BJ (cell line): ENCODE data around the gene BHMT. TPM values are rescaled to one million over a fixed set of nuclear protein-coding genes. Genes with fewer than 3 reads are reported as not detected.

ENCODE experiments used
- CTCF ChIA-PET: fragments of 350-600 bp; formaldehyde crosslinking; extraction: SDS; loops from one replicate; lab custom pipeline; 2021; ENCODE audit warnings: antibody characterized with exemption, inconsistent platforms; lab: Yijun Ruan, JAX
- POLR2A ChIA-PET: fragments of 300-600 bp; sonication (Branson Sonifier 250); formaldehyde crosslinking; extraction: SDS; loops from one replicate; lab custom pipeline; 2021; ENCODE audit warnings: antibody characterized with exemption; lab: Charles Lee
- DNase-seq: peaks from one replicate; pipeline ENCODE4 v3.0.0-alpha.2; 2011; ENCODE audit warnings: low read depth
- H3K27me3 ChIP-seq: 2 replicates; pipeline ENCODE4 v1.6.0; 2011; ENCODE audit warnings: low read length; ENCODE audit not compliant: control insufficient read depth, insufficient read depth
- H3K36me3 ChIP-seq: 2 replicates; pipeline ENCODE4 v1.5.1; 2011; ENCODE audit warnings: low read length; ENCODE audit not compliant: control insufficient read depth, insufficient read depth
- H3K4me3 ChIP-seq: 2 replicates; pipeline ENCODE4 v1.5.1; 2011; ENCODE audit warnings: low read depth, mild to moderate bottlenecking, control low read depth, low read length
- CTCF ChIP-seq: IDR thresholded peaks from 2 replicates; pipeline ENCODE4 v1.5.1; 2011; ENCODE audit warnings: low read depth, mild to moderate bottlenecking, control low read depth, inconsistent platforms, low read length, moderate library complexity; ENCODE audit not compliant: insufficient read depth
- polyA plus RNA-seq: library from polyadenylated mRNA; depleted of rRNA; stranded (reverse); fragments of >200 nt; gene quantifications from 2 replicates; pipeline ENCODE4 v1.2.3, GENCODE V29; 2011

BHMT gene
- polyA plus RNA-seq, 1 experiment = not detected

DNA sequence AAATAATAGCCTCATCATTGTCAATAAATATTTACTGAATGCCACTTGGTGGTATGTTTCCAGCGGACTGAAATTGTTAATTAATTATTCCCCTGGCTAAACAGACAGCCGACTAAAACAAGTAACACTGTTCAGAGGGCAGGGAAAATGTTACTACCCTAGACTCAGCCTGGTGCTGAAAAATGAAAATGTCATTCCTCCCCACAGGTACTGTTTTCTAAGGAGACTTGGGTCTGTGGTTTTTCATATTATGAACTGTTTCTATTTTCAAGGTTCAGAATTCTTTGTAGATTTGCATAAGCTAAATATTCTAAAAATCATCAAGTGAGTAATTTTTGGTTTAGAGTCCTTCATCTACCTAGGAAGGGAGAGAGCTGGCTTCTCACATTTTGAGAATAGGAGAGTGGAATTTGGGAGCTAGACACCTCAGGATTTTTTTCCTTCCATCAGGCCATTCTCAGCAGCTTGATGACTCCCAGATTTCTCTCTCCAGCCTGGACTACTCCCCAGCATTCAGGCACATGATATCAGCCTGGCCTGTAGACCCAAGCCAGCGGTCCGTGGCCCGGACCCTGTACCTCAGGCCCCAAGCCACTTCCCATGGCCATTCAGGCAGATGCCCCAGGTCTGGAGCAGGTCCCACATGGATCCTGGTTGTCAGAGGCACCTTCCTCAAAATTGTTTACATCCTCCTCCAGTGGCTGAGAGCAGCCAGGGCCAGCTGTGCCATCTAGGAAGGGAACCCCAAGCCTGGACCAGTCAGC lies 24.4 kb downstream of the BHMT start:
- Histone ChIP-seq H3K4me3 (no peak overlapping the region), H3K27me3 (no peaks in the 10 kb centered on the region), H3K36me3 (no peaks in the 10 kb centered on the region)
- TF ChIP-seq CTCF = no peak
- ChIA-PET CTCF (interaction anchor here (1.3 to 12.3 kb wide), 3 partner anchors 8 to 330 kb away, joined by 4 to 439 read pairs (median 152); no protein-coding TSS in a partner anchor), POLR2A (no interaction called here)
- no peak for DNase-seq

DNA sequence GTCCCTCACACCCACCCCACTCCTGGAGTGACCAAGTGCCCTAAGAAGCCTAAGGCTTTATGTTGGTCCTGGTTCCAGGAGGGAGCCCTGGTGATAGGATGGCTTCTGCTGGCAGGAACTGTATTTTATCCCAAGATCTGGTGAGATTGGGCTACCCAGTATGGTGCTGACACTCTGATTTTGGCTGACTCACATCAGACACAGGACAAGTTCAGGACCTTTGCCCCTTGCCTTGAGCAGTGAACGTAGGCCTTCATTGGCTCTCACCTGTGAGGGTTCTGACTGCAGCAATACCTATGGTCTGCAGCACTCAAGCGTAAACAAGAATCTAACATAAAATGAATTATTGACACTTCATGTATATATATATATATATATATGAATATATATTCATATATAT lies 25.0 kb downstream of the BHMT start:
- no peak for TF ChIP-seq CTCF
- CTCF ChIA-PET = interaction anchor here (5.1 to 12.3 kb wide), 2 partner anchors 112 to 330 kb away, joined by 152 to 439 read pairs; no protein-coding TSS in a partner anchor

DNA sequence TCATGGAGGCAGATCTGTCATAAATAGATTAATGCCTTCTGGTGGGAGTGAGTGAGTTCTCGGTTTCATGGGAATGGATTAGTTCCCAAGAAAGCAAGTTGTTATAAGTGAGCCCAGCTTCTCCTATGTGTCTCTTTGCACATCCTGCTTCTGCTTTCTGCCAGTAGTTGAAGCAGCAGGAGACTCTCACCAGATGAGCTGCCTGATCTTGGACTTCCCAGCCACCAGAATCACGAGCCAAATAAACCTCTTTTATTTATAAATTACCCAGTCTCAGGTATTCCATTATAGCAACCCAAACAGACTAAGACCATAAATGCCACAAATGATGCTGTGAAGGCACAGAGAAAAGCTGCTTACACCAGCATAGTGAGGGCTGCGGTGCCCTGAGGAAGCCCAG lies 28.9 kb downstream of the BHMT start:
- ChIA-PET POLR2A (no interaction called here), CTCF (interaction anchor here (1.3 kb wide), 1 partner anchor 116 kb away, joined by 6 read pairs; no protein-coding TSS in a partner anchor)
- Histone ChIP-seq H3K36me3 (no peaks in the 10 kb centered on the region), H3K4me3 (no peak overlapping the region), H3K27me3 (no peaks in the 10 kb centered on the region)
- no peak for DNase-seq
- no peak for TF ChIP-seq CTCF

More for the DNA sequence above, 25.0 kb downstream of the BHMT start:
- DNase-seq = no peak
- H3K4me3 ChIP-seq = no peak overlapping the region
- POLR2A ChIA-PET = no interaction called here
- H3K36me3 ChIP-seq = no peaks in the 10 kb centered on the region
- no peaks in the 10 kb centered on the region for H3K27me3 ChIP-seq

DNA sequence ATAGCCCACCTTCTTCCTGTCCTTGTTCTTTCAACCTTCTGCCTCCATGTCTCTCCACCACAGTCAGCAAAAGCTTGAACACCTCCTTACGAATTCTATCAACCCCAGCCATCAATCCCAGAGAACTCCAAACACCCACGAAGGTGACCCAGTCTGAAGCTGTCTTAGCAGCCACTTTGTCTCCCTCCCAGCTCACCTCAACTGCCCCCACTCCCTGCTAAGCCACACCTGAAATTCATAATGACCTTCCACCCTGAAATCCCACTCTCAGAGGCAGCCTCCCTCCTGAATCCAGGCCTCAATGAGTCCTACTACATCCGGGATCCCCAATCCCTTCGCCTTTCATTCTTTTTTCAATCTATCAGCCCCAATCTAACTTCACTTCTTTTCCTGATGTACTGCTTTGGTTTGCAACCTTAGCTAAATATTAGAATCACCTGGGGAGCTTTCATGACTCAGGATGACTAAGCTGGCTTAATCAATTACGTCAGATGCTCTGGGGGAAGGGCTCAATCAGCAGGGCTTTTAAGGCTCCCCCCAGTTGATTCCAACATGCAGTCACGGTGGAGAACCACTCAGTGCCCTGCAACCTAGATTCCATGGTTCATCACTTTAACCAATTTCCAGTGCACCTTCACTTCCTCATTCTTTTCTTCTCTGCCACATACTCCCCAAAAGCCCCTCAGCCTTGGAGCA lies 32.2 kb downstream of the BHMT start:
- POLR2A ChIA-PET = no interaction called here
- Histone ChIP-seq H3K4me3 (no peak overlapping the region), H3K27me3 (no peaks in the 10 kb centered on the region), H3K36me3 (no peaks in the 10 kb centered on the region)
- no peak for DNase-seq
- TF ChIP-seq CTCF = no peak
- CTCF ChIA-PET = interaction anchor here (0.6 to 5.8 kb wide), 5 partner anchors 9 to 905 kb away, joined by 3 to 40 read pairs (median 3); no protein-coding TSS in a partner anchor

DNA sequence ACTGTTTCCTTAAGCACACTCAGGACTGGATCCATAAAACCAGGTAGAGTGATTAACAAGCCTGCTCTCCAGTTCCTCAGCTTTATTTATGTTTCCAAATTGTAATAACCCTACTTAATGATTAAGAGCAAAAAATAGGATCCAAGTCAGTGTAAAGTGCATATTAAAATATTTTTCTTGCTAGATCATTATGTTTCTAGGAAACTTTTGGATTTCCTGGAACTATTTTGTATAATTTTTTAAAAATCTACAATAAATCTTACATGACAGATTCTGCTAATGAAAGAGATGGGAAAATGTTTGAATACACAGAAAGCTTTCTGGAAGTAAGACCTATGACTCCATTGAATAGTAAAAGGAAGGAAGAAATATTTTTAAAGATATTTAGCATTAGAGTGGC lies 35.5 kb downstream of the BHMT start:
- H3K27me3 ChIP-seq = no peaks in the 10 kb centered on the region
- DNase-seq = no peak
- POLR2A ChIA-PET = interaction anchor here (0.7 kb wide), 1 partner anchor 366 kb away, joined by 6 read pairs; no protein-coding TSS in a partner anchor
- H3K36me3 ChIP-seq = no peaks in the 10 kb centered on the region
- no peak overlapping the region for H3K4me3 ChIP-seq
- TF ChIP-seq CTCF = no peak
- CTCF ChIA-PET = interaction anchor here (1.3 to 5.8 kb wide), 2 partner anchors 14 to 122 kb away, joined by 3 to 40 read pairs; no protein-coding TSS in a partner anchor
